WERI-Rb-1 (cell line): Measurements from ENCODE around the gene CD200R1L.

Experiments
- DNase-seq: peaks from one replicate; pipeline ENCODE4 v3.0.0-alpha.2; 2020
- H3K27ac ChIP-seq: fragments of 250-450 bp; sonication (Bioruptor Pico); 2 replicates; pipeline ENCODE4 v1.5.1; 2020; ENCODE audit warnings: mild to moderate bottlenecking, moderate library complexity
- H3K27me3 ChIP-seq: fragments of 250-450 bp; sonication (Bioruptor Pico); 2 replicates; pipeline ENCODE4 v1.5.1; 2021; ENCODE audit warnings: mild to moderate bottlenecking, low read depth, moderate library complexity; ENCODE audit not compliant: insufficient read depth, severe bottlenecking
- H3K36me3 ChIP-seq: fragments of 250-450 bp; sonication (Bioruptor Pico); 2 replicates; pipeline ENCODE4 v1.5.1; 2020; ENCODE audit warnings: mild to moderate bottlenecking, moderate library complexity
- H3K4me3 ChIP-seq: 2 replicates; pipeline ENCODE4 v1.5.1; 2011; ENCODE audit warnings: low read depth, mild to moderate bottlenecking, control low read depth, low read length
- H3K9me3 ChIP-seq: fragments of 250-450 bp; sonication (Bioruptor Pico); 2 replicates; pipeline ENCODE4 v1.5.1; 2021; ENCODE audit warnings: mild to moderate bottlenecking, moderate library complexity; ENCODE audit not compliant: severe bottlenecking
- TF ChIP-seq, protein P1 (sequence below): IDR thresholded peaks from 2 replicates; pipeline ENCODE4 v1.5.1; 2011; ENCODE audit warnings: low read depth, mild to moderate bottlenecking, control low read depth, inconsistent platforms, low read length

The CD200R1L gene

DNA sequence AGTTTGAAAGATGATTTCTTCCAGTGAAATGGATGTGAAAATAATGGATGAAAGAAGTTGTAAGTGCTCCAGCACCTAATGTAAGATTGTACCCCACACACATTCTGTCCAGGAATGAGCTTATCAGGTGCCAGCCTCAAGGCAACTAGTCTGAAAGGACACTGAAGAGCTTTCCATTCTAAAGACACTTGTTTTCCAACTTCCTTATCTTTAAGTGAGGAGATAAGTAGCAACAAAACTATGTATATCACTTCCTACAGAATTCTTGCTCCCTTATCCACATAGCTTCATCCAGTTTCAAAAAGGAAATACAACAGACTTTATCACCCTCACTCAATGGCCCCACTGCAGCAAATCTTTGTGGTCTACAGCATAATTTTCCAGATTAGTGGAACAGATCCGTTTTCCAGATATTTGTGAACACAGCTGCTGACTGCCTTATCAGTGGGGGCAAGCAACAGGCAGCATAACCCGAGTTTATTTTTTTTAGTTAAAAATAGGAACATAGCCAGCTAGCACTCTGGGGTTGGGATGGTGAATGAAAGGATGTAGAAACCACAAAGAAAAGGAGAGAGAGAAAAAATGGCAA is 60.6 kb downstream of the CD200R1L start:
- TF ChIP-seq, protein P1, sequence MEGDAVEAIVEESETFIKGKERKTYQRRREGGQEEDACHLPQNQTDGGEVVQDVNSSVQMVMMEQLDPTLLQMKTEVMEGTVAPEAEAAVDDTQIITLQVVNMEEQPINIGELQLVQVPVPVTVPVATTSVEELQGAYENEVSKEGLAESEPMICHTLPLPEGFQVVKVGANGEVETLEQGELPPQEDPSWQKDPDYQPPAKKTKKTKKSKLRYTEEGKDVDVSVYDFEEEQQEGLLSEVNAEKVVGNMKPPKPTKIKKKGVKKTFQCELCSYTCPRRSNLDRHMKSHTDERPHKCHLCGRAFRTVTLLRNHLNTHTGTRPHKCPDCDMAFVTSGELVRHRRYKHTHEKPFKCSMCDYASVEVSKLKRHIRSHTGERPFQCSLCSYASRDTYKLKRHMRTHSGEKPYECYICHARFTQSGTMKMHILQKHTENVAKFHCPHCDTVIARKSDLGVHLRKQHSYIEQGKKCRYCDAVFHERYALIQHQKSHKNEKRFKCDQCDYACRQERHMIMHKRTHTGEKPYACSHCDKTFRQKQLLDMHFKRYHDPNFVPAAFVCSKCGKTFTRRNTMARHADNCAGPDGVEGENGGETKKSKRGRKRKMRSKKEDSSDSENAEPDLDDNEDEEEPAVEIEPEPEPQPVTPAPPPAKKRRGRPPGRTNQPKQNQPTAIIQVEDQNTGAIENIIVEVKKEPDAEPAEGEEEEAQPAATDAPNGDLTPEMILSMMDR, result no peak
- Histone ChIP-seq H3K27ac (no peak overlapping the region), H3K36me3 (no peaks in the 10 kb centered on the region), H3K4me3 (no peak overlapping the region), H3K27me3 (peaks cover 62% of the 10 kb centered on the region), H3K9me3 (no peaks in the 10 kb centered on the region)
- no peak for DNase-seq

DNA sequence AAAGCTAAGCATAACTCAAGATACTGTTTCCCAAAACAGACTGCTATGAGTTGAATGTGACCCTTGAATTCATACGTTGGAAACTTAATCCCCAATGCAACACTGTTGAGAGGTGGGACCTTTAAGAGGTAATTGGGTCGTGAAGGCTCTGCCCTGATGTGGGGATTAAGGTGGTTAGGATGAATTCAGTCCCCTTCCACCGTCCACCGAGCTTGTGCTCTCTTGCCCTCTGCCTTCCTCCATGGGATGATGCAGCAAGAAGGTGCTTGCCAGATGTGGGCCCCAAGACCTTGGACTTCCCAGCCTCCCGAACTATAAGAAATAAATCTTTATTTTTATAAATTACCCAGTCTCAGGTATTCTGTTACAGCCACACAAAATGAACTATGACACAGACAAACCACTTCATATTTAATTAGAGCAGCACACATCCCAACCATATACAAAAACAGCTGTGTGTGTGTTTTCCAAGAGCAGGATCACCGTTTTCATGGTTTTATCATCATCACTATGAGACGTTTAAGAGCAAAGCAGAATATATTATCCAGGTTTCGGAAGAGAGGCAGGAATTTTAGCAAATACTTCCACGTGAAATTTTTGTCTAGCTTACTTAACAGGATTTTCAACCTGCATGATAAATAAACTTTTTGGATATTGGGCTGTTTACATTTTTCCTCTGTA is 61.2 kb downstream of the CD200R1L start:
- Histone ChIP-seq H3K27me3 (peaks cover 56% of the 10 kb centered on the region), H3K9me3 (no peaks in the 10 kb centered on the region), H3K4me3 (no peak overlapping the region), H3K27ac (no peak overlapping the region), H3K36me3 (no peaks in the 10 kb centered on the region)
- TF ChIP-seq, protein P1, result no peak
- DNase-seq, result no peak

DNA sequence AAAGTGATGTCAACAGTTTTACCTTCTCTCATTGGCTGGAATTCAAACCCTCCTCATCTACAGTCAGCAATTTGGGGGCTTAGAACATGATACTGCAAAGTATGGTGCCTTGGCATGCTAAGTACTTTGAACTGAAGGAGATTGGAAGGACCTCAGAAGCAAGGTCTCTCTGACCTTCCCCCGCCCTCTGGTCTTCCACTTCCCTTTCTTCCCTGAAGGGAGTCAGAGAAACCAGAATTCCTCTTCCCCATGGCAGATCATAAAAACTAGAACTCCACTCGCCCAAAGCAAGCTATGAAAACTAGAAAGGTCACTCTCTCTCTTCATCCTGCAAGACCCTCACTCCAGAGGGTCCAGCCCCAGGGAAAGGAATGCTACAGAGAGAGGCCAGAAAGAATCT is 64.2 kb downstream of the CD200R1L start:
- Histone ChIP-seq H3K27me3 (peaks cover 35% of the 10 kb centered on the region), H3K4me3 (no peak overlapping the region), H3K36me3 (no peaks in the 10 kb centered on the region), H3K9me3 (no peaks in the 10 kb centered on the region), H3K27ac (no peak overlapping the region)
- TF ChIP-seq, protein P1, result no peak
- no peak for DNase-seq

DNA sequence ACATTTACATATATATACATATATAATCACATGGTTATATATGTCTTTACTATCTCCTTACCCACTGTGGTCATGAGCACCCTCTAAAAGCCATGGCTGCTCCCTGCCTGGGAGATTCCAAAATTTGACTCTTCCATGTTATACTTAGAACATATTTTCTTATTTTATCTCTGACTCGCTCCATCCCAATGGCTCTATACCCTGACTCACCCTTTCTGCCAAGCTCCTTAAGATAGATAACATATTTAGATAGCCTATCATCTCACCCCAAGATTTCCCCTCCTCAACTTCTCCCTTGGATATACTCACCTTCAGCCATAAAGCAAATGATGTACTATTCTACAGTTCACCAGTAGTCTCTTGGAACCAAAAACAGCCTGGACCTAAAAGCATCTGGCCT is 65.1 kb downstream of the CD200R1L start:
- H3K27ac ChIP-seq, result no peak overlapping the region
- no peaks in the 10 kb centered on the region for H3K36me3 ChIP-seq
- H3K9me3 ChIP-seq, result no peaks in the 10 kb centered on the region
- TF ChIP-seq, protein P1, result no peak
- H3K4me3 ChIP-seq, result no peak overlapping the region
- DNase-seq, result no peak
- peaks cover 32% of the 10 kb centered on the region for H3K27me3 ChIP-seq

DNA sequence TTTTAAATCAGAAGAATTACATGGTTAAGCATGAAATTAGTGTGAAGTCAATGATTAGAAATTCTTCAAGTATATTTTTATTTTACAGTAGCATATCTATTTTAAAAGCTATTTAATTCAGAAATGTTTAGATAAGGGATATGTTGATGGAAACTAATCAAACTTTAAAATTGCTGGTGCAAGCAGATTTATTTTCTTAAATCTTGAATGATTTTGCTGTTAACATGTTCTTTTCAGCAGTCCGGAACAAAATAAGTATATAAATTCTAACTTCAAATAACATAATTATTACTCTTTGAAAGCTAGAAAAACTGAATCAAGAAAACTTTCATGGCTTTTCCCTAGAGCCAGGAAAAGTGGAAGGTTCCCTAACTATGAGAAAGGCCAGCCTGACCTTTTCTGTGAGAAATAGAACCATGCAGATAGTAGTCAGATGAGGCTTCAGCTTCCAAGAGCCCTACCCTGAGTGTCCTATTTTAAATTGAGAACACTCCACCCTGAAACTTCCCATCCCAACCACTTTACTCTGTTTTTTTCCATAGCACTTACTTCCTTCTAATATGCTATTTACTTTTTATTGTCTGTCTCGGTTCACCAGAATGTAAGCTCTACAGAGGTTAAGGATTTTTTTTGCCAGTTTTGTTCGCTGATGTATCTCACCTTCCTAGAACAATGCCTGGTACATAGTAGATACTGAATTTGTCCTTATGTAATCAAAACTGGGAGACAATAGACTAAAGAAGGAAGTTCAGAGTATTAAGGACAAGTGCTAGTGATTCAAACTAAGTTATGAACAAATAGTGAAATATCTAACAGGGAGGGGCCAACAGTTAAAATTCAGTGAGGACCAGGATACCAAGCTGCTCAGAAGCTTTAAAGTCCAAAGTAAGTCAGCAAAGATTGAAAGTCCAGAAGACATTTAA is 66.8 kb downstream of the CD200R1L start:
- Histone ChIP-seq H3K9me3 (no peaks in the 10 kb centered on the region), H3K4me3 (no peak overlapping the region), H3K27ac (no peak overlapping the region), H3K36me3 (no peaks in the 10 kb centered on the region), H3K27me3 (peaks cover 32% of the 10 kb centered on the region)
- no peak for DNase-seq
- TF ChIP-seq, protein P1, result no peak
